Hepatocyte (in vitro differentiated cells): ENCODE results near the gene SCYGR1. TPM values are rescaled to one million over a fixed set of nuclear protein-coding genes. Genes with fewer than 3 reads are reported as not detected.
A peak's percentile ranks its signal among the peaks of the same experiment; 100 is the strongest.

Source experiments
- DNase-seq: peaks from one replicate; pipeline ENCODE4 v3.0.0-alpha.2; 2016; ENCODE audit warnings: low spot score
- H2AFZ ChIP-seq: fragments of 200-600 bp; sonication (generic); 2 replicates; pipeline ENCODE4 v1.6.0; 2016; ENCODE audit warnings: antibody characterized with exemption, mild to moderate bottlenecking
- H3K27ac ChIP-seq: fragments of 200-600 bp; sonication (generic); 2 replicates; pipeline ENCODE4 v1.5.1; 2016; ENCODE audit warnings: mild to moderate bottlenecking
- H3K27me3 ChIP-seq: fragments of 200-600 bp; sonication (generic); 2 replicates; pipeline ENCODE4 v1.6.1; 2016
- H3K36me3 ChIP-seq: fragments of 200-600 bp; sonication (generic); replicated peaks from 2 replicates; pipeline ENCODE4 v1.5.1; 2016; ENCODE audit warnings: low read depth; ENCODE audit not compliant: insufficient read depth
- H3K4me1 ChIP-seq: fragments of 200-600 bp; sonication (generic); 2 replicates; pipeline ENCODE4 v1.5.1; 2016; ENCODE audit warnings: mild to moderate bottlenecking, moderate library complexity; ENCODE audit not compliant: insufficient read depth
- H3K4me2 ChIP-seq: fragments of 200-600 bp; sonication (generic); 2 replicates; pipeline ENCODE4 v1.6.0; 2016
- H3K4me3 ChIP-seq: fragments of 200-600 bp; sonication (generic); 2 replicates; pipeline ENCODE4 v1.5.1; 2016; ENCODE audit warnings: mild to moderate bottlenecking
- H3K79me2 ChIP-seq: fragments of 200-600 bp; sonication (generic); 2 replicates; pipeline ENCODE4 v1.6.0; 2017; ENCODE audit warnings: mild to moderate bottlenecking
- H3K9me2 ChIP-seq: fragments of 200-600 bp; sonication (generic); replicated peaks from 2 replicates; pipeline ENCODE4 v1.6.0; 2017; ENCODE audit warnings: mild to moderate bottlenecking; ENCODE audit not compliant: insufficient read depth
- H3K9me3 ChIP-seq: fragments of 200-600 bp; sonication (generic); 2 replicates; pipeline ENCODE4 v1.5.1; 2016; ENCODE audit warnings: low read depth, mild to moderate bottlenecking
- H4K20me1 ChIP-seq: fragments of 200-600 bp; sonication (generic); 2 replicates; pipeline ENCODE4 v1.6.0; 2016; ENCODE audit warnings: mild to moderate bottlenecking; ENCODE audit not compliant: insufficient read depth, poor library complexity, severe bottlenecking
- CTCF ChIP-seq: fragments of 200-600 bp; sonication (generic); IDR thresholded peaks from 2 replicates; pipeline ENCODE4 v1.5.1; 2016; ENCODE audit warnings: antibody characterized with exemption, mild to moderate bottlenecking; ENCODE audit not compliant: poor library complexity
- EZH2 ChIP-seq: fragments of 200-600 bp; sonication (generic); IDR thresholded peaks from 2 replicates; pipeline ENCODE4 v1.6.1; 2016; ENCODE audit warnings: antibody characterized with exemption, mild to moderate bottlenecking, borderline replicate concordance
- EZH2phosphoT487 ChIP-seq: fragments of 200-600 bp; sonication (generic); IDR thresholded peaks from one replicate; pipeline ENCODE4 v1.6.1; 2018; ENCODE audit warnings: antibody characterized with exemption, mild to moderate bottlenecking, low read depth, moderate library complexity; ENCODE audit not compliant: unreplicated experiment, severe bottlenecking
- WGBS: methylation state at CpG from one replicate; pipeline ENCODE4 v1.1.6; 2016; ENCODE audit warnings: low lambda C conversion rate; ENCODE audit errors: missing lambda C conversion rate; 5-methylcytosine and 5-hydroxymethylcytosine counted together
- polyA plus RNA-seq: library from polyadenylated mRNA; unstranded; fragments of >200 nt; fragmentation: Nextera tagmentation; extraction: Ambion mirVana; gene quantifications from 2 replicates; pipeline ENCODE4 v1.2.1, GENCODE V29; 2016
- total RNA-seq: library from RNA; depleted of rRNA; stranded (reverse); fragments of >200 nt; gene quantifications from 2 replicates; pipeline ENCODE4 v1.2.3, GENCODE V29; 2014

The SCYGR1 gene
- total and polyA plus RNA-seq, 2 experiments from 2014 or later = not detected

GRCh38 chr2:227402321-227402720 is 14.6 kb upstream of the SCYGR1 start:
- DNase-seq = no peak
- Histone ChIP-seq H3K27ac (peak overlapping the region; percentile 90), H3K4me2 (no peak overlapping the region), H3K36me3 (no peaks in the 10 kb centered on the region), H3K79me2 (no peaks in the 10 kb centered on the region), H4K20me1 (no peaks in the 10 kb centered on the region), H3K9me3 (no peaks in the 10 kb centered on the region), H3K4me3 (no peak overlapping the region), H3K9me2 (no peaks in the 10 kb centered on the region), H3K27me3 (no peaks in the 10 kb centered on the region), H2AFZ (no peak overlapping the region), H3K4me1 (peaks cover 17% of the 10 kb centered on the region)
- no peak for TF ChIP-seq CTCF

- Histone ChIP-seq H3K4me3 (no peak overlapping the region), H3K4me1 (peaks cover 11% of the 10 kb centered on the region), H3K4me2 (no peak overlapping the region), H3K9me3 (no peaks in the 10 kb centered on the region), H2AFZ (no peak overlapping the region), H3K36me3 (no peaks in the 10 kb centered on the region), H3K79me2 (no peaks in the 10 kb centered on the region), H3K27me3 (no peaks in the 10 kb centered on the region), H3K27ac (peak overlapping the region; percentile 90), H3K9me2 (no peaks in the 10 kb centered on the region), H4K20me1 (no peaks in the 10 kb centered on the region)
- WGBS = 67% methylated on average over 2 of the region's 2 CpGs
- no peak for TF ChIP-seq EZH2
- TF ChIP-seq CTCF = no peak
- TF ChIP-seq EZH2phosphoT487 = no peak
- DNase-seq = peak; percentile 34
These were observed 13.8 kb upstream of the SCYGR1 start for GRCh38 chr2:227401550-227401949.

- no peaks in the 10 kb centered on the region for H3K79me2 ChIP-seq
- no peak overlapping the region for H3K4me2 ChIP-seq
- H3K36me3 ChIP-seq = no peaks in the 10 kb centered on the region
- TF ChIP-seq EZH2phosphoT487 = no peak
- no peak for TF ChIP-seq EZH2
- no peak for TF ChIP-seq CTCF
- no peaks in the 10 kb centered on the region for H3K27me3 ChIP-seq
- no peaks in the 10 kb centered on the region for H3K9me3 ChIP-seq
- no peak for DNase-seq
- H3K4me1 ChIP-seq = peaks cover 8% of the 10 kb centered on the region
- WGBS = 78% methylated on average over 4 of the region's 4 CpGs
- no peaks in the 10 kb centered on the region for H4K20me1 ChIP-seq
- H3K4me3 ChIP-seq = no peak overlapping the region
- H3K27ac ChIP-seq = peak overlapping the region; percentile 90
- H2AFZ ChIP-seq = no peak overlapping the region
- H3K9me2 ChIP-seq = no peaks in the 10 kb centered on the region
These were observed 11.2 kb upstream of the SCYGR1 start for GRCh38 chr2:227398684-227399670.
